Skeletal muscle satellite cell (primary cell): Measurements from ENCODE around the gene RNLS.

Source experiments
- H3K27me3 ChIP-seq: 2 replicates; pipeline ENCODE4 v1.7.0; 2013; ENCODE audit warnings: low read length; ENCODE audit not compliant: control insufficient read depth, insufficient read depth
- H3K36me3 ChIP-seq: 2 replicates; pipeline ENCODE4 v1.7.0; 2013; ENCODE audit warnings: mild to moderate bottlenecking, control low read depth, low read length; ENCODE audit not compliant: insufficient read depth
- H3K4me1 ChIP-seq: 2 replicates; pipeline ENCODE4 v1.7.0; 2013; ENCODE audit warnings: low read length; ENCODE audit not compliant: control insufficient read depth, insufficient read depth
- H3K4me2 ChIP-seq: 2 replicates; pipeline ENCODE4 v1.7.0; 2013; ENCODE audit warnings: mild to moderate bottlenecking, low read length
- H3K4me3 ChIP-seq: 2 replicates; pipeline ENCODE4 v1.7.0; 2013; ENCODE audit warnings: low read length
- H3K9ac ChIP-seq: 2 replicates; pipeline ENCODE4 v1.7.0; 2013; ENCODE audit warnings: mild to moderate bottlenecking, low read depth, low read length, moderate library complexity
- H3K9me3 ChIP-seq: replicated peaks from 2 replicates; pipeline ENCODE4 v1.7.0; 2013; ENCODE audit warnings: mild to moderate bottlenecking, control low read depth, low read length

Gene RNLS

GRCh38 chr10:88256886-88257285, 326.2 kb downstream of the RNLS start:
- Histone ChIP-seq H3K9me3 (no peaks in the 10 kb centered on the region), H3K4me1 (peaks cover 39% of the 10 kb centered on the region), H3K9ac (peak overlapping the region; percentile 43), H3K27me3 (no peaks in the 10 kb centered on the region), H3K4me3 (no peak overlapping the region), H3K4me2 (peak overlapping the region; percentile 87), H3K36me3 (no peaks in the 10 kb centered on the region)

GRCh38 chr10:88256013-88256680, 327.0 kb downstream of the RNLS start:
- peak overlapping the region; percentile 43 for H3K9ac ChIP-seq
- no peaks in the 10 kb centered on the region for H3K36me3 ChIP-seq
- no peaks in the 10 kb centered on the region for H3K9me3 ChIP-seq
- H3K4me1 ChIP-seq, result peaks cover 39% of the 10 kb centered on the region
- H3K27me3 ChIP-seq, result no peaks in the 10 kb centered on the region
- H3K4me2 ChIP-seq, result peak overlapping the region; percentile 87
- H3K4me3 ChIP-seq, result peak overlapping the region; percentile 63

- Histone ChIP-seq H3K27me3 (no peaks in the 10 kb centered on the region), H3K9me3 (no peaks in the 10 kb centered on the region), H3K36me3 (no peaks in the 10 kb centered on the region), H3K4me3 (no peak overlapping the region), H3K9ac (no peak overlapping the region), H3K4me1 (peaks cover 39% of the 10 kb centered on the region), H3K4me2 (peak overlapping the region; percentile 55)
These were observed 329.0 kb downstream of the RNLS start for GRCh38 chr10:88254091-88254490.

GRCh38 chr10:88253622-88254021, 329.5 kb downstream of the RNLS start:
- Histone ChIP-seq H3K27me3 (no peaks in the 10 kb centered on the region), H3K4me2 (peak overlapping the region; percentile 55), H3K4me1 (peaks cover 39% of the 10 kb centered on the region), H3K4me3 (no peak overlapping the region), H3K9me3 (no peaks in the 10 kb centered on the region), H3K9ac (no peak overlapping the region), H3K36me3 (no peaks in the 10 kb centered on the region)

- Histone ChIP-seq H3K27me3 (no peaks in the 10 kb centered on the region), H3K36me3 (no peaks in the 10 kb centered on the region), H3K9ac (no peak overlapping the region), H3K4me1 (peaks cover 39% of the 10 kb centered on the region), H3K4me2 (no peak overlapping the region), H3K9me3 (no peaks in the 10 kb centered on the region), H3K4me3 (no peak overlapping the region)
These were observed 330.0 kb downstream of the RNLS start for GRCh38 chr10:88253128-88253527.

GRCh38 chr10:88249450-88249849, 333.7 kb downstream of the RNLS start:
- Histone ChIP-seq H3K4me2 (no peak overlapping the region), H3K27me3 (no peaks in the 10 kb centered on the region), H3K4me3 (no peak overlapping the region), H3K9ac (no peak overlapping the region), H3K4me1 (peaks cover 38% of the 10 kb centered on the region), H3K9me3 (no peaks in the 10 kb centered on the region), H3K36me3 (no peaks in the 10 kb centered on the region)

- Histone ChIP-seq H3K36me3 (no peaks in the 10 kb centered on the region), H3K4me3 (no peak overlapping the region), H3K9ac (no peak overlapping the region), H3K4me1 (peaks cover 40% of the 10 kb centered on the region), H3K27me3 (no peaks in the 10 kb centered on the region), H3K9me3 (no peaks in the 10 kb centered on the region), H3K4me2 (no peak overlapping the region)
These were observed 336.4 kb downstream of the RNLS start for GRCh38 chr10:88246675-88247074.

GRCh38 chr10:88245974-88246511, 337.1 kb downstream of the RNLS start:
- peak overlapping the region; percentile 4 for H3K4me3 ChIP-seq

GRCh38 chr10:88244781-88245625, 338.1 kb downstream of the RNLS start:
- no peaks in the 10 kb centered on the region for H3K36me3 ChIP-seq
- peak overlapping the region; percentile 35 for H3K4me3 ChIP-seq
- no peaks in the 10 kb centered on the region for H3K27me3 ChIP-seq
- peak overlapping the region; percentile 56 for H3K9ac ChIP-seq
- H3K4me1 ChIP-seq, result peaks cover 40% of the 10 kb centered on the region
- peak overlapping the region; percentile 76 for H3K4me2 ChIP-seq
- H3K9me3 ChIP-seq, result no peaks in the 10 kb centered on the region

More at GRCh38 chr10:88245974-88246511, 337.1 kb downstream of the RNLS start:
- peaks cover 40% of the 10 kb centered on the region for H3K4me1 ChIP-seq
- H3K27me3 ChIP-seq, result no peaks in the 10 kb centered on the region
- no peaks in the 10 kb centered on the region for H3K9me3 ChIP-seq
- H3K9ac ChIP-seq, result no peak overlapping the region
- H3K4me2 ChIP-seq, result peak overlapping the region; percentile 20
- H3K36me3 ChIP-seq, result no peaks in the 10 kb centered on the region

- peak overlapping the region; percentile 76 for H3K4me2 ChIP-seq
- H3K36me3 ChIP-seq, result no peaks in the 10 kb centered on the region
- no peaks in the 10 kb centered on the region for H3K9me3 ChIP-seq
- peak overlapping the region; percentile 35 for H3K4me3 ChIP-seq
- H3K27me3 ChIP-seq, result no peaks in the 10 kb centered on the region
- H3K9ac ChIP-seq, result peak overlapping the region; percentile 56
- H3K4me1 ChIP-seq, result peaks cover 40% of the 10 kb centered on the region
These were observed 339.0 kb downstream of the RNLS start for GRCh38 chr10:88243836-88244730.
